IPS DF 6.9 (cell line): Measurements from ENCODE around the gene CHPF2.

Source experiments
- DNase-seq: peaks from one replicate; pipeline ENCODE4 v3.0.0-alpha.2; 2013; ENCODE audit warnings: low read depth, low spot score
- H3K27ac ChIP-seq: one replicate; pipeline ENCODE4 v1.5.1; 2013; ENCODE audit warnings: low read length, control low read depth
- H3K27me3 ChIP-seq: 2 replicates; pipeline ENCODE4 v1.6.1; 2013; ENCODE audit warnings: mild to moderate bottlenecking, low read length; ENCODE audit not compliant: control insufficient read depth, insufficient read depth
- H3K36me3 ChIP-seq: 2 replicates; pipeline ENCODE4 v1.6.1; 2013; ENCODE audit warnings: low read length; ENCODE audit not compliant: control insufficient read depth, insufficient read depth
- H3K4me1 ChIP-seq: 2 replicates; pipeline ENCODE4 v1.6.1; 2013; ENCODE audit warnings: low read length; ENCODE audit not compliant: control insufficient read depth, insufficient read depth
- H3K4me3 ChIP-seq: 2 replicates; pipeline ENCODE4 v1.5.1; 2013; ENCODE audit warnings: mild to moderate bottlenecking, low read length
- H3K9me3 ChIP-seq: 2 replicates; pipeline ENCODE4 v1.6.1; 2013; ENCODE audit warnings: low read length, inconsistent platforms; ENCODE audit not compliant: control insufficient read depth, insufficient read depth
- WGBS: extraction: QIAGEN DNeasy Blood & Tissue Kit; methylation state at CpG from one replicate; pipeline ENCODE4 v1.1.7; 2013; ENCODE audit warnings: mixed read lengths, missing lambda C conversion rate; ENCODE audit not compliant: insufficient read length, insufficient coverage; 5-methylcytosine and 5-hydroxymethylcytosine counted together

The CHPF2 gene

DNA sequence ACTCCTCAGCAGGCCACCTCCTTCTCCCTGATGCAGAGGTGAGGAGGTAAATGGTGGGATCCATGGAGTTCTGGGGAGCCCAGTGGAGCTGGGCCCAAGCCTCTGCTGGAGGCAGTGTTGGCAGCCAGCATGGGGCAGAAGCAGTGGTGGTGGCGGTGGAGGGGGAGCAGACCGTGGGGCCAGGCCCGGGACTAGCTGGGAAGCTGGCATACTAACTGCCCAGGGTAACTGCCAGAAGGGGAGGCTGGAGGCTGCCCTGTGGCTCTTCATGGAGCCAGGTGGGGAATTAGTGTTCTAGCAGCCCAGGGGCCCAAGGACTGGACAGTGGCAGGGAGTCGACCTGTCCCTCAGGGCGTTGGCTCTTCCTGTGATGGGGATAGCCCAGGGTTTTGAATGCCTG, 32.3 kb downstream of the CHPF2 start:
- DNase-seq: no peak
- no peaks in the 10 kb centered on the region for H3K9me3 ChIP-seq
- WGBS: no CpG with 5 or more reads among the region's 5 CpGs
- no peaks in the 10 kb centered on the region for H3K4me1 ChIP-seq
- no peak overlapping the region for H3K27ac ChIP-seq
- peaks cover 2% of the 10 kb centered on the region; the same call in 1 of the 2 replicates for H3K27me3 ChIP-seq
- no peaks in the 10 kb centered on the region for H3K36me3 ChIP-seq
- no peak overlapping the region; the same call in 1 of the 2 replicates for H3K4me3 ChIP-seq

DNA sequence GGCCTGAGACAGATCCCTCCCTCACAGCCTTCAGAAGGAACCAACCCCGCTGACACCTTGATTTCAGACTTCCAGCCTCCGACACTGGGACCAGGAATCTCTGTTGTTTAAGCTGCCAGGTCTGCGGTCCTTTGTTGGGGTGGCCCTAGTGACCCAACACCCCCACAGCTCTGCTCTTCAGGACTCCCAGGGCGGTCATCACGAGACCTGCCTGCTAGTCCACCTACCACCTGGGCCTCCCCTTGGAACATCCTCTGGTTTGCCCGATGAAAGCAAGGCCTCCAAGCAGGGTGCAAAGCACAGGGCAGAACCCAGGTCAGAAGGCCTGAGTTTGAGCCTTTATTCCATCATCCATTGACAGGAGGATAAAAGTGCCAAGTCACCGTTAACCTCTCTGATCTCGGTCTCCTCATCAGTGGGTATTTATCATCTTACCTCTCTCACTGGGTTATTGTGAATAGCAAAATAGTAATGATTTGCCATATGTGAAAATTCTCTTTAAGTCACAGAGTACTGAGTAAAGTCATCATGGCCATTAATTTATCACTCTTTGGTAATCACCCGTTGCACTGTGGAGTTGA, 33.2 kb downstream of the CHPF2 start:
- no CpG with 5 or more reads among the region's 9 CpGs for WGBS
- no peaks in the 10 kb centered on the region for H3K9me3 ChIP-seq
- no peak for DNase-seq

DNA sequence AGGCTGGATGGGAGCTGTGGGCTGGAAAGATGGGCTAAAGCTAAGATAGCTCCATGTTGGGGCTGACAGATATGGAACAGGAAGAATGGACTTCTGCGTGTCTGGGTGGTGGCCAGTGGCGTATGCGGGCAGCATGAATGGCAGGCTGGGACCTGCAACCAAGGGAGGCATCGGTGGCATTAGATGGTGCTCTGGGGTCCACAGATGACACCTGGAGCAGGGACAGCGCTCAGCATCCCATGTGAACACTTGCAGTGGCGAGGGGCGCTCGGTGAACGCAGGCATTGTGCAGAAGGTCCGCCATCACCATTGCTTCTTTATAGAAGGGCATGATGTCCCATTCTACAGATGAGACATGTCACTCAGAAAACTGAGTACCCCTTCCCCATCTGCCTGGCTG, 37.2 kb downstream of the CHPF2 start:
- H3K36me3 ChIP-seq: no peaks in the 10 kb centered on the region

More for the DNA sequence above, 33.2 kb downstream of the CHPF2 start:
- H3K4me3 ChIP-seq: no peak overlapping the region
- H3K36me3 ChIP-seq: no peaks in the 10 kb centered on the region
- H3K27me3 ChIP-seq: no peaks in the 10 kb centered on the region
- no peak overlapping the region for H3K27ac ChIP-seq
- no peaks in the 10 kb centered on the region for H3K4me1 ChIP-seq

DNA sequence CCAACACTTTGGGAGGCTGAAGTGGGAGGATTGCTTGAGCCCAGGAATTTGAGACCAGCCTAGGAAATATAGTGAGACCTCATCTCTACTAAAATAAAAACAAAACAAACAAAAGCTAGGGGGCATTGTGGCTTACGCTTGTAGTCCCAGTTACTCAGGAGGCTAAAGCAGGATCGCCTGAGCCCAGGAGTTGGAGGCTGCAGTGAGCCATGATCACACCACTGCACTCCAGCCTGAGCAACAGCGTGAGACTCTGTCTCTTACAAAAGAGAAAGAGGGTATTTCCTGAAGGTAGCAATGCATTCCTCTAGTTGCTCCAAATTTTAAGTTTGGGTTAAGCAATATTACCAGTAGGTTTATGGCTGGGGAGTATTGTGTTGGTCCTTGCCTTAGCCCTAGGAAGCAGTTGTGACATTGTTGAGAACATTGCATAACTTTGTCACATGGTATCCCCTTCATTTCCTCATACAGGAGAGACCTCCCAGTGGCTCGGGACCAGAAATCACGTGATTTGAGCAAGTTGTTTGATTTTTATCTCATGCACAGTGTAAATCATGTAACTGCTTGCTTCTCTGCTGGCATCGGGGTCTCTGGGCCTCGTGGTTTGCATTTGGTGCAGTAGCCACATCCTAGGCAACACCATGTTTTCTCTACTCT, 39.5 kb downstream of the CHPF2 start:
- no peak for DNase-seq
- Histone ChIP-seq H3K4me3 (no peak overlapping the region), H3K9me3 (no peaks in the 10 kb centered on the region), H3K4me1 (peaks cover 1% of the 10 kb centered on the region; the same call in 1 of the 2 replicates), H3K27me3 (no peaks in the 10 kb centered on the region; the same call in 1 of the 2 replicates), H3K27ac (no peak overlapping the region), H3K36me3 (no peaks in the 10 kb centered on the region)
- no CpG with 5 or more reads among the region's 7 CpGs for WGBS

More for the DNA sequence above, 37.2 kb downstream of the CHPF2 start:
- no peak overlapping the region for H3K4me3 ChIP-seq
- no peaks in the 10 kb centered on the region for H3K9me3 ChIP-seq
- no peaks in the 10 kb centered on the region for H3K4me1 ChIP-seq
- no peak for DNase-seq
- no peaks in the 10 kb centered on the region for H3K27me3 ChIP-seq
- no peak overlapping the region for H3K27ac ChIP-seq
- WGBS: no CpG with 5 or more reads among the region's 10 CpGs

DNA sequence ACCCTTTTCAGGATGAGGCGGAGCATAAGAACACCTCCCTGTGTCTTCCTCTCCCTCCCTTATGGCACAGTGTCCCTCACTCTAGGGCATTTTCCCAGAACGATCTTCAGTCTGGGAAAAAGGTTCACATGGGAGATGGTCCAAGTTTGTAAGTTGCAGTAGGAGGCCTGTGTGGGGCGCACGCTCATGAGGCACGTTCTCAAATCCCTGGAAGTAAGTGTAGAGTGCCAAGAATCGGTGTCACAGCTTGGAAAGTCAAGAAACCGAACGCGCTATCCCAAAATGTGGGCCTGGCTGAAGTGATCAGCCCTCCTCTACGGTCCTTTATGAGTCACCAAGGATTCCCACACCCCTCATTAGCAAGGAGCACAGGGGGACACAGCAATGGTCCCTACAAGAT, 40.1 kb downstream of the CHPF2 start:
- H3K36me3 ChIP-seq: no peaks in the 10 kb centered on the region
- DNase-seq: no peak
- no CpG with 5 or more reads among the region's 10 CpGs for WGBS
- H3K4me3 ChIP-seq: no peak overlapping the region
- H3K4me1 ChIP-seq: peaks cover 4% of the 10 kb centered on the region
- no peaks in the 10 kb centered on the region for H3K9me3 ChIP-seq
- no peak overlapping the region for H3K27ac ChIP-seq
- no peaks in the 10 kb centered on the region; the same call in 1 of the 2 replicates for H3K27me3 ChIP-seq

DNA sequence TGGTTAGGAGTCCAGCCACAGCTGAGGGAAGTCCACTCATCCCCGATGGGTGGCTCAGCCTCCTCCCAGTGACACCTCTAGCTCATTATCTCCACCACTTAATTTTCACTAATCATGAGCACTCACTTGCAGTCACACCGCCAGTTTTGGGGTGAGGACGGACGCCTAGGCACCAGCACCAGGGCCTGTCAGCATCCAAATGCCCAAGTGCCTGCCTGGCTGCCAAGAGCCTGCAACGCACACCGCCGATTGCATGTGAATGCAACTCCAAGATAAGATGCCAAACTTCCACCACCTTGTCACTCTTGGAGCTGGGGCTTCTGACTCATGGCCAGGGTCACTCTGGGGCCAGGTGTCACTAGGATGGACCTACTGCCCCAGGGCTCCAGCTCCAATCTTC, 40.6 kb downstream of the CHPF2 start:
- H3K4me3 ChIP-seq: no peak overlapping the region
- H3K27me3 ChIP-seq: no peaks in the 10 kb centered on the region; the same call in 1 of the 2 replicates
- H3K36me3 ChIP-seq: no peaks in the 10 kb centered on the region
- H3K9me3 ChIP-seq: no peaks in the 10 kb centered on the region
- H3K4me1 ChIP-seq: peaks cover 6% of the 10 kb centered on the region
- no CpG with 5 or more reads among the region's 7 CpGs for WGBS
- no peak for DNase-seq
- H3K27ac ChIP-seq: no peak overlapping the region

DNA sequence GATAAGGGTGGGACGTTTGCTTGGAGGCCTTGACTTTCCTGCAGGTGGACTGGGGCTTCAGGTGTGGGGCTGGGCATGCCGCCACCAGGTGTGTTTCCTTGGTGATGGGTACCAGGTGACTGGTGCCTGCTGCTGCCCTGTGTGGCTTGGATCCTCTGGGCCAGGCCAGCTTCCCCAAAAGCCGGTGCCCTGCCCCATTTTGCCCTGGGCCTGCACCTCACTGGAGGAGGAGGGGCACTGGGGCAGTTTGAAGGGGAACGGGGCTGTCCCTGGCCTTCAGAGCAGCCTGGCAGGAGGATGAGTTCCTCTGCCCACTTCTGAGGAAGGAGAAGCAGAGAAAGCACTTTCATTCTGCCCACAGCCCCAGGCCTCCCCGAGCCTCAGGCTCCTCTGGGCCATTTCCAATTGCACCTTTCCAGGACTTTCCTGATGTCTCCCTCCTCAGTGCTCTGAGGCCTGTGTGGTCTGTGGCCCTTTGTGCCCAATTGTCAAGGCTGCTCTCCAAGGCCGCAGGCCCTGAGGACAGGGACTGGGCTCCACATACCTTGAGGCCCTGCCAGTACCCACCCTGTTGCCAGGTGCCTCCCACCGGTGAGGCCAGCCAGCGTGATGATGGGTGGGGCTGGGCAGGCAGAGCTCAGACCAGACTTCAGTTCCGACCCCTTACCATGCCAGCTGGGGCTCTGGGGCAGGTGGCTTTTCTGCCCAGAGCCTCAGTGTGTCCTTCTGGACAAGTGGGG, 41.5 kb downstream of the CHPF2 start:
- Histone ChIP-seq H3K4me3 (no peak overlapping the region), H3K27me3 (no peaks in the 10 kb centered on the region; the same call in 1 of the 2 replicates), H3K9me3 (no peaks in the 10 kb centered on the region), H3K27ac (no peak overlapping the region), H3K36me3 (no peaks in the 10 kb centered on the region), H3K4me1 (peaks cover 6% of the 10 kb centered on the region)
- no CpG with 5 or more reads among the region's 9 CpGs for WGBS
- DNase-seq: no peak

DNA sequence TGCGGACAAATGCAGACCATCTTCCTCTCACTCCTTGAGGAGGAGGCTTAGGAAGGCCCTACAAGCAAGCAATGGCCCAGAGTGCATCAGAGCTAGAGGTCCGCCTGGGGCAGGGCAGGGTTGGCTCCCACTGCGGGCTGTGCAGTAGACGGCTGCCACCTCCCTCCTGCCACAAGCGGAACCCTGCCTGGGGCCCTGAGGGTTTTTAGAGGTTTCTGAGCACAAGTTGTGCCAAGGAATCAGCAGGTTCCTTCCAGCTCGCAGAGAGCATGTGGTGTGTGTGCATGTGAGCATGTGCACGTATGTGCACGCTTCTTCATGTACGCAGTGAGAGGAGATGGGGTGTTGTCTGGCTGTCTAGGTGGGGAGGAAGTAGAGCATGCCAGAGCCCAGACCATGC, 42.1 kb downstream of the CHPF2 start:
- Histone ChIP-seq H3K36me3 (no peaks in the 10 kb centered on the region), H3K4me3 (no peak overlapping the region), H3K4me1 (peaks cover 6% of the 10 kb centered on the region), H3K9me3 (no peaks in the 10 kb centered on the region), H3K27me3 (no peaks in the 10 kb centered on the region; the same call in 1 of the 2 replicates), H3K27ac (no peak overlapping the region)
- WGBS: no CpG with 5 or more reads among the region's 9 CpGs
- no peak for DNase-seq

DNA sequence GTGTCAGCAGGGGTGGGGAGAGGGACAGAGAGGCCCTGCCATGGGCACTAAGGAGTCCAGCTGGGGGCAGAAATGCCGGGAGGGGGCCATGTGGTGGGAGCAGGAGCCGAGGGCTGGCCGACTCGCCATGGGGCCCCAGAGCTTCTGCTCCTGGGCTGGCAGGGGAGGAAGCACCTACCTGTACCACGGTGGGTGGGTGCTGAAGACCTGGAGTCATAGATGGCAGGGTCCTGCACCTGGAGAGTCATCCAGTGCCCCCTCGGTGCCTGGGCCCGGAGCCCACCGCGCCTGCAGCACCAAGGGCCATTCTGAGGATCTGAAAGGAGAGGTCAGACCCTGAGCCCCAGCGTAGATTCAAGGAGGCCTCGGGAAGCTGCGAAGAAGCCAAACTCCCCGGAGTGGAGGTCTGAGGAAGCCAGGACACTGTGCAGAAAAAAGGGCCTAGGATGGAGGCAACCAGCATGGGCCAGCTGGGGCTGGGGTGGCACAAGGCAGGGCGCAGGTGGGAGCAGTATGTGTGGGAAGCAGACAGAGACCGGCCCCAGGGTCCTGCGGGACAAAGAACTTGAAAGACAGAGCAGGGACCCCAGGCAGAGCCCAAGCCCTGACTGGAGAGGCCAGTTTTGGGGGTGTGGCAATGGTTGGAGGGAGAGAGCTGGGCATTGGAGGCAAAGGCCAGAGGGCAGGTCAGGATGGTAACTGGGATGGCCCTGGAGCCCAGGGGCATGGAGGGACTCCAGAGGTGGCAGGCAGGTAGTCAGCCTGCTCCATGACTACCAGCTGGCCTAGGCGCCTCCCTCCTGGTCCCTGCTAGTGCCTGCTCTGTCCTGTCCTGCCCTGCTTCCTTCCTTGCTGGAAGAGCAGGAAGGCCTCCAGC, 42.9 kb downstream of the CHPF2 start:
- no peak overlapping the region for H3K27ac ChIP-seq
- H3K4me1 ChIP-seq: peaks cover 6% of the 10 kb centered on the region
- no peak for DNase-seq
- H3K9me3 ChIP-seq: no peaks in the 10 kb centered on the region
- no peak overlapping the region for H3K4me3 ChIP-seq
- H3K36me3 ChIP-seq: no peaks in the 10 kb centered on the region
- WGBS: no CpG with 5 or more reads among the region's 17 CpGs
- H3K27me3 ChIP-seq: no peaks in the 10 kb centered on the region; the same call in 1 of the 2 replicates
